NCI-H2227 (cell line): ENCODE results near the gene MRPL41.
"Not testable (repeated sequence)": the region's sequence is repeated elsewhere in the genome, so short reads cannot be mapped to it uniquely, and the experiment has no call there.

Experiments
- DNase-seq: peaks from one replicate; lab custom pipeline; 2025; ENCODE audit not compliant: unreplicated experiment; lab: John Stamatoyannopoulos, UW

Gene MRPL41

GRCh38 chr9:137551264-137552021 lies at the start of gene MRPL41:
Gene MRPL41 (plus strand): TSS chr9:137551879. CDS start chr9:137552082, 203 bp downstream.
- peak; percentile 87 for DNase-seq

- DNase-seq, result peak; percentile 59
Observed at GRCh38 chr9:137502008-137502911, 49.4 kb upstream of the MRPL41 start.

GRCh38 chr9:137504432-137504777 lies 47.3 kb upstream of the MRPL41 start:
- no peak for DNase-seq

- no peak for DNase-seq
Observed at GRCh38 chr9:137505421-137506140, 46.1 kb upstream of the MRPL41 start.

- no peak for DNase-seq
Observed at GRCh38 chr9:137506274-137506673, 45.4 kb upstream of the MRPL41 start.

- DNase-seq, result no peak
Observed at GRCh38 chr9:137506702-137507171, 44.9 kb upstream of the MRPL41 start.

- DNase-seq, result no peak
Observed at GRCh38 chr9:137509198-137509597, 42.5 kb upstream of the MRPL41 start.

- DNase-seq, result not testable (repeated sequence)
Observed at GRCh38 chr9:137511126-137511525, 40.6 kb upstream of the MRPL41 start.

- no peak for DNase-seq
Observed at GRCh38 chr9:137511758-137512463, 39.8 kb upstream of the MRPL41 start.

GRCh38 chr9:137513136-137513535 lies 38.5 kb upstream of the MRPL41 start:
- not testable (repeated sequence) for DNase-seq

GRCh38 chr9:137513801-137514570 lies 37.7 kb upstream of the MRPL41 start:
- DNase-seq, result not testable (repeated sequence)

GRCh38 chr9:137514691-137515337 lies 36.9 kb upstream of the MRPL41 start:
- DNase-seq, result no peak

GRCh38 chr9:137515338-137515724 lies 36.3 kb upstream of the MRPL41 start:
- no peak for DNase-seq

- DNase-seq, result no peak
Observed at GRCh38 chr9:137516144-137516917, 35.3 kb upstream of the MRPL41 start.

- not testable (repeated sequence) for DNase-seq
Observed at GRCh38 chr9:137518661-137519459, 32.8 kb upstream of the MRPL41 start.

GRCh38 chr9:137519553-137519952 lies 32.1 kb upstream of the MRPL41 start:
- no peak for DNase-seq

- no peak for DNase-seq
Observed at GRCh38 chr9:137520614-137521404, 30.9 kb upstream of the MRPL41 start.
